NCI-H2196 treated with DMSO at 0.1 percent for 48 hours (cell line): Measurements from ENCODE around the gene KRT13.

ENCODE experiments used
- DNase-seq: peaks from one replicate; lab custom pipeline; 2025; ENCODE audit not compliant: unreplicated experiment; lab: John Stamatoyannopoulos, UW

KRT13 gene

GRCh38 chr17:41520821-41521521, 15.6 kb upstream of the KRT13 start:
- peak; percentile 50 for DNase-seq

GRCh38 chr17:41519501-41520224, 14.3 kb upstream of the KRT13 start:
- DNase-seq: peak; percentile 24

- DNase-seq: no peak
Measured at GRCh38 chr17:41518789-41519449, 13.5 kb upstream of the KRT13 start, which contains the start of gene KRT15. Gene KRT15, minus strand, starts transcription at chr17:41518890. Its CDS starts 63 bp downstream, at chr17:41518827.

- DNase-seq: no peak
Measured at GRCh38 chr17:41518031-41518430, 12.6 kb upstream of the KRT13 start.

- no peak for DNase-seq
Measured at GRCh38 chr17:41516830-41517283, 11.4 kb upstream of the KRT13 start.

- no peak for DNase-seq
Measured at GRCh38 chr17:41516147-41516829, 10.9 kb upstream of the KRT13 start.

GRCh38 chr17:41513168-41513547, 7.7 kb upstream of the KRT13 start:
- no peak for DNase-seq

- no peak for DNase-seq
Measured at GRCh38 chr17:41512546-41513167, 7.2 kb upstream of the KRT13 start.

GRCh38 chr17:41511716-41512115, 6.3 kb upstream of the KRT13 start:
- DNase-seq: no peak

- no peak for DNase-seq
Measured at GRCh38 chr17:41511116-41511515, 5.7 kb upstream of the KRT13 start.

GRCh38 chr17:41510251-41511065, 5.0 kb upstream of the KRT13 start:
- no peak for DNase-seq

GRCh38 chr17:41507315-41507880, 2.0 kb upstream of the KRT13 start:
- DNase-seq: no peak

- DNase-seq: no peak
Measured at GRCh38 chr17:41505809-41506767, 676 bp upstream of the KRT13 start.

- DNase-seq: no peak
Measured at GRCh38 chr17:41504246-41504977, 1.0 kb downstream of the KRT13 start.

- DNase-seq: no peak
Measured at GRCh38 chr17:41503202-41503601, 2.2 kb downstream of the KRT13 start.

- DNase-seq: no peak
Measured at GRCh38 chr17:41500131-41500911, 5.1 kb downstream of the KRT13 start.

- no peak for DNase-seq
Measured at GRCh38 chr17:41499714-41500113, 5.7 kb downstream of the KRT13 start.
